Hair follicular keratinocyte (primary cell): ENCODE data around the gene TMPRSS2. TPM values are rescaled to one million over a fixed set of nuclear protein-coding genes. Genes with fewer than 3 reads are reported as not detected.

Experiments
- total RNA-seq: library from RNA; depleted of rRNA; stranded (reverse); fragments of >200 nt; gene quantifications from 2 replicates; pipeline ENCODE4 v1.2.3, GENCODE V29; 2015

TMPRSS2 gene
- total RNA-seq, result not detected in 2 replicates

GRCh38 chr21:41507521-41508414, at the start of gene TMPRSS2:
TMPRSS2 (minus strand) TSS chr21:41508158; CDS start chr21:41498133, 10,025 bp downstream.

GRCh38 chr21:41425954-41426675, 81.8 kb downstream of the TMPRSS2 start, which contains the start of gene MX1:
MX1 (plus strand) TSS chr21:41426239; CDS start chr21:41432071, 5,832 bp downstream.

Other genes with a start within 250 kb of the TMPRSS2 start
- not detected in 2 replicates for gene FAM3B, start 191.4 kb downstream of the TMPRSS2 start, total RNA-seq
- gene MX2, start 146.1 kb downstream of the TMPRSS2 start, total RNA-seq, result 0.55 TPM in 1 of 2 replicates, not detected in the other
- 2.1 and 7.4 TPM in 2 replicates for gene MX1, start 81.9 kb downstream of the TMPRSS2 start, total RNA-seq